Thyroid gland (tissue), 4 donors: ENCODE measurements around the gene GADD45A. TPM values are rescaled to one million over a fixed set of nuclear protein-coding genes. Genes with fewer than 3 reads are reported as not detected.

ENCODE experiments used
- DNase-seq, 2 donors: peaks; one replicate each; pipeline ENCODE4 v3.0.0-alpha.2; 2019
- H3K27ac ChIP-seq, 3 donors: fragments of 200-600 bp; sonication (generic); 1 replicate in 2 of 3; 2 replicates in 1 of 3; pipeline ENCODE4 v1.5.1; 2016 to 2019; ENCODE audit warnings: mild to moderate bottlenecking in 1 of 3, moderate library complexity in 1 of 3
- H3K27me3 ChIP-seq: fragments of 200-600 bp; sonication (generic); one replicate; pipeline ENCODE4 v1.5.1; 2019
- H3K36me3 ChIP-seq, 2 donors: fragments of 200-600 bp; sonication (generic); one replicate each; pipeline ENCODE4 v1.5.1; 2016 to 2019
- H3K4me1 ChIP-seq, 2 donors: fragments of 200-600 bp; sonication (generic); one replicate each; pipeline ENCODE4 v1.5.1; 2017 to 2019
- H3K4me3 ChIP-seq, 3 donors: fragments of 200-600 bp; sonication (generic); replicated peaks in 1 of 3; 1 replicate in 2 of 3; 2 replicates in 1 of 3; pipeline ENCODE4 v1.5.1; 2016; ENCODE audit warnings: mild to moderate bottlenecking in 1 of 3
- H3K9me3 ChIP-seq: fragments of 200-600 bp; sonication (generic); one replicate; pipeline ENCODE4 v1.5.1; 2017
- POLR2A ChIP-seq, 2 donors: fragments of 450-650 bp; IDR thresholded peaks; one replicate each; pipeline ENCODE4 v1.6.1; 2017; ENCODE audit warnings: antibody characterized with exemption in 2 of 2, mild to moderate bottlenecking in 2 of 2, moderate library complexity in 1 of 2
- WGBS, 2 donors: methylation state at CpG; one replicate each; pipeline ENCODE4 v1.1.5; 2017; 5-methylcytosine and 5-hydroxymethylcytosine counted together
- intact Hi-C: fragments of 100-400 bp; cut with DNase I; formaldehyde crosslinking; loops from one replicate; pipeline ENCODE4 v1.15.1; 2023
- total RNA-seq, 4 donors: library from RNA; depleted of rRNA; stranded (reverse); fragments of >200 nt; gene quantifications; one replicate each; pipeline ENCODE4 v1.2.3, GENCODE V29; 2016
- TF ChIP-seq, protein P1 (sequence below), 6 experiments: fragments of 200-600 bp in 3 of 6; fragments of 450-650 bp in 3 of 6; sonication (generic) in 3 of 6; IDR thresholded peaks; one replicate each; pipeline ENCODE4 v1.5.1; 2016 to 2019; ENCODE audit warnings: antibody characterized with exemption in 6 of 6, mild to moderate bottlenecking in 2 of 6, inconsistent platforms in 1 of 6, moderate library complexity in 1 of 6

The GADD45A gene
- total RNA-seq, 4 donors from 2014 or later: 27.2 to 95.5 (median 62.9) TPM

DNA sequence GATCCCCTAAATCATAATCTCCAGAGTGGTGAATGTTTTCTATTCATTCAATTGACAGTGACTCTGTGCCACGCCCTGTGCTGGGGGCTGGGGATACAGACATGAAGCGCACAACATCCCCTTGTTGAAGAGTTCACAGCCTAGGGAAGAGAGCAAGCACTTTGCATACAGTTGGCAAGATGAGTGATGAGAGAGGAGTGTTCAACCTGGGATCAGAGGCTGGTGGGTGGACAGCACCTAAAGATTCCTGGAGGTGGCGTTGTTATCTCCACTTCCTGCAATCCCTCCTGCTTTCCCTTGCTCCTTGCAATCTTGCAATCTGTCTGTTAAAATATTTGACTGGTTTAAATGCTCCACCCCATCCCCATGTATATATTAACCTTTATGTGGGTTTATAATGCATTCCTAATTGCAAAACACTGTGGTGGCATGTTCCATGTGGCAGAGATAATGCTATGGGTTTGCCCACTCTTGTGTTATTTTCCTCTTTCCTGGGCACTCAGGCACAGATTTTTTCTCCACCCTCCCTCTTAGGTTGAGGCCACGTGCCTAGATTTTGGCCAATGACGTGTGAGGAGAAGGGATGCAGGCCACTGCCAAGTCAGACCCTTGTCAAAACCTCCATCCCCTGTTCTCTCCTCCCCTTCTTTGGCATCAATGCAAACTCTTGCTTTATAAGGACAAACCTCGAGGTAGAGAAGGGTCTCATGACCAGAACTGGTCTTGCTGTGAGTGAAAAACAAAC is 36.2 kb upstream of the GADD45A start:
- no peaks in the 10 kb centered on the region for H3K27me3 ChIP-seq
- H3K4me1 ChIP-seq: peaks cover 9 to 14% of the 10 kb centered on the region in 2 donors
- DNase-seq: no peak
- intact Hi-C loops: no loop called here
- no peaks in the 10 kb centered on the region for H3K36me3 ChIP-seq
- H3K4me3 ChIP-seq: no peak overlapping the region
- H3K9me3 ChIP-seq: no peaks in the 10 kb centered on the region
- WGBS, 2 donors: 74 to 80% methylated on average over 6 of the region's 6 CpGs
- no peak for TF ChIP-seq POLR2A (IDR thresholded peaks at IDR 0.05)
- TF ChIP-seq, protein P1, sequence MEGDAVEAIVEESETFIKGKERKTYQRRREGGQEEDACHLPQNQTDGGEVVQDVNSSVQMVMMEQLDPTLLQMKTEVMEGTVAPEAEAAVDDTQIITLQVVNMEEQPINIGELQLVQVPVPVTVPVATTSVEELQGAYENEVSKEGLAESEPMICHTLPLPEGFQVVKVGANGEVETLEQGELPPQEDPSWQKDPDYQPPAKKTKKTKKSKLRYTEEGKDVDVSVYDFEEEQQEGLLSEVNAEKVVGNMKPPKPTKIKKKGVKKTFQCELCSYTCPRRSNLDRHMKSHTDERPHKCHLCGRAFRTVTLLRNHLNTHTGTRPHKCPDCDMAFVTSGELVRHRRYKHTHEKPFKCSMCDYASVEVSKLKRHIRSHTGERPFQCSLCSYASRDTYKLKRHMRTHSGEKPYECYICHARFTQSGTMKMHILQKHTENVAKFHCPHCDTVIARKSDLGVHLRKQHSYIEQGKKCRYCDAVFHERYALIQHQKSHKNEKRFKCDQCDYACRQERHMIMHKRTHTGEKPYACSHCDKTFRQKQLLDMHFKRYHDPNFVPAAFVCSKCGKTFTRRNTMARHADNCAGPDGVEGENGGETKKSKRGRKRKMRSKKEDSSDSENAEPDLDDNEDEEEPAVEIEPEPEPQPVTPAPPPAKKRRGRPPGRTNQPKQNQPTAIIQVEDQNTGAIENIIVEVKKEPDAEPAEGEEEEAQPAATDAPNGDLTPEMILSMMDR (IDR thresholded peaks at IDR 0.05): no peak
- H3K27ac ChIP-seq: no peak overlapping the region

GRCh38 chr1:67650061-67650460 is 34.9 kb upstream of the GADD45A start:
- Histone ChIP-seq H3K27me3 (no peaks in the 10 kb centered on the region), H3K9me3 (no peaks in the 10 kb centered on the region), H3K27ac (no peak overlapping the region), H3K36me3 (no peaks in the 10 kb centered on the region), H3K4me1 (peaks cover 9 to 14% of the 10 kb centered on the region in 2 donors), H3K4me3 (no peak overlapping the region)
- intact Hi-C loops: no loop called here
- TF ChIP-seq, protein P1 (IDR thresholded peaks at IDR 0.05): no peak
- TF ChIP-seq POLR2A (IDR thresholded peaks at IDR 0.05): no peak
- DNase-seq: no peak

DNA sequence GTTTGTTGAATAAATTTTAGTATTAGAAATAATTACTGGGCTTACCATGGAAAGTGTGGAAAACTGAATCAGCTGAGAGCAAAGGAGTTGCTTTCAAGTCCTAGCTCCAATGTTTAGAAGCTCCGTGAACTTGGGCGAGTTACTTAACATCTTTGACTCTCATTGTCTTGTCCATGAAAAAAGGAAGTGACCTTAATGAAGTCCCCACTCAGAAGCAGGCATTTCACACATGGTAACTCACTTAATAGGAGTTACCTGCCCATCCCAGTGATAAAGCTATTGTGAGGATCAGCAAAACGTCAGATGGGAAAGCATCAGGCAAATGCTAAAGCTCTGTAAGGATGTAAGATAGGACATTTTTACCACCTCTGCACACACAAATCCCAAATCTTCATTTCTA is 34.0 kb upstream of the GADD45A start:
- H3K27ac ChIP-seq: no peak overlapping the region
- H3K4me3 ChIP-seq: no peak overlapping the region
- peaks cover 9 to 13% of the 10 kb centered on the region in 2 donors for H3K4me1 ChIP-seq
- WGBS, 2 donors: 78 to 93% methylated on average over 3 of the region's 3 CpGs
- H3K27me3 ChIP-seq: no peaks in the 10 kb centered on the region
- intact Hi-C loops: no loop called here
- H3K9me3 ChIP-seq: no peaks in the 10 kb centered on the region
- TF ChIP-seq, protein P1 (IDR thresholded peaks at IDR 0.05): no peak
- TF ChIP-seq POLR2A (IDR thresholded peaks at IDR 0.05): no peak
- DNase-seq: no peak
- H3K36me3 ChIP-seq: no peaks in the 10 kb centered on the region

DNA sequence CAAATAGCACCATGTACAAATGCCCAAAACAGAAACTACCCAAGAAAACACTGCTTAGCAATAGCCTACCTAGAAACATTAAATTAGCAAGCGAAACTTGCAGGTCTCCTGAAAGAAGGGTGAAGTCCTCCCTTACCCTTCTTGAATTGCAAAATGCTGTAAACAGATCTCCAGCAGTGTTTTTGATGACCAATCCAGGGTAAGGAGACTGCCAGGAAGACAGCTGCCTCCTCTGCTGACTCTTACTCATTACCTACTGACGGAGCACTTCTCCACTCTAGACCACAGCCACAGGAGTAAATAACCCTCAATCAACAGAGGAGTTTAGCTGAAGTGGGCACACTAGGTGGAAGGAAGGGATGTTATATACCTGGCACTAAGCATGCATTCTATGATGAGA is 32.2 kb upstream of the GADD45A start:
- H3K27ac ChIP-seq: no peak overlapping the region
- TF ChIP-seq, protein P1 (IDR thresholded peaks at IDR 0.05): no peak
- TF ChIP-seq POLR2A (IDR thresholded peaks at IDR 0.05): no peak
- no peak overlapping the region for H3K4me3 ChIP-seq
- H3K4me1 ChIP-seq: no peaks in the 10 kb centered on the region
- WGBS, 2 donors: 83 to 88% methylated on average over 2 of the region's 2 CpGs
- no peak for DNase-seq
- H3K36me3 ChIP-seq: no peaks in the 10 kb centered on the region
- no peaks in the 10 kb centered on the region for H3K9me3 ChIP-seq
- intact Hi-C loops: no loop called here
- no peaks in the 10 kb centered on the region for H3K27me3 ChIP-seq

GRCh38 chr1:67653304-67653703 is 31.7 kb upstream of the GADD45A start:
- TF ChIP-seq POLR2A (IDR thresholded peaks at IDR 0.05): no peak
- TF ChIP-seq, protein P1 (IDR thresholded peaks at IDR 0.05): no peak
- H3K4me1 ChIP-seq: no peaks in the 10 kb centered on the region
- H3K27me3 ChIP-seq: no peaks in the 10 kb centered on the region
- intact Hi-C loops: no loop called here
- no peak overlapping the region for H3K4me3 ChIP-seq
- no peak overlapping the region for H3K27ac ChIP-seq
- DNase-seq: no peak
- H3K9me3 ChIP-seq: no peaks in the 10 kb centered on the region
- H3K36me3 ChIP-seq: no peaks in the 10 kb centered on the region
